Liver (tissue), 9 donors: ENCODE results near the gene TOR1AIP1. TPM values are rescaled to one million over a fixed set of nuclear protein-coding genes. Genes with fewer than 3 reads are reported as not detected.

Experiments used
- DNase-seq: peaks from one replicate; pipeline ENCODE4 v3.0.0-alpha.2; 2017; ENCODE audit warnings: low spot score
- H3K27ac ChIP-seq, 2 donors: one replicate each; pipeline ENCODE4 v1.7.0; 2013; ENCODE audit warnings: inconsistent platforms in 2 of 2, low read length in 2 of 2, control low read depth in 1 of 2, low read depth in 1 of 2, mild to moderate bottlenecking in 1 of 2
- H3K27me3 ChIP-seq, 4 donors: one replicate each; pipeline versions ENCODE4 v1.6.1 to v1.7.0; 2013; ENCODE audit warnings: low read length in 3 of 4, inconsistent platforms in 1 of 4, mild to moderate bottlenecking in 1 of 4, moderate library complexity in 1 of 4; ENCODE audit not compliant: control insufficient read depth in 4 of 4, insufficient read depth in 4 of 4
- H3K36me3 ChIP-seq, 4 donors: one replicate each; pipeline versions ENCODE4 v1.6.1 to v1.7.0; 2013; ENCODE audit warnings: low read length in 3 of 4, mild to moderate bottlenecking in 3 of 4, low read depth in 1 of 4, moderate library complexity in 1 of 4; ENCODE audit not compliant: control insufficient read depth in 4 of 4, insufficient read depth in 3 of 4
- H3K4me1 ChIP-seq, 4 donors: one replicate each; pipeline versions ENCODE4 v1.6.1 to v1.7.0; 2013; ENCODE audit warnings: low read length in 3 of 4, mild to moderate bottlenecking in 3 of 4, moderate library complexity in 1 of 4; ENCODE audit not compliant: control insufficient read depth in 4 of 4, insufficient read depth in 4 of 4
- H3K4me3 ChIP-seq, 3 donors: one replicate each; pipeline versions ENCODE4 v1.6.1 to v1.7.0; 2013; ENCODE audit warnings: low read length in 3 of 3, control low read depth in 1 of 3, low read depth in 1 of 3, mild to moderate bottlenecking in 1 of 3
- H3K9ac ChIP-seq, 2 donors: one replicate each; pipeline ENCODE4 v1.7.0; 2013; ENCODE audit warnings: low read length in 2 of 2, mild to moderate bottlenecking in 2 of 2, moderate library complexity in 2 of 2, control low read depth in 1 of 2, low read depth in 1 of 2
- H3K9me3 ChIP-seq, 4 donors: one replicate each; pipeline versions ENCODE4 v1.6.1 to v1.7.0; 2013; ENCODE audit warnings: low read length in 3 of 4; ENCODE audit not compliant: control insufficient read depth in 4 of 4
- ATF3 ChIP-seq: IDR thresholded peaks from 2 replicates; pipeline ENCODE4 v1.6.1; 2016; ENCODE audit warnings: antibody characterized with exemption
- CTCF ChIP-seq: fragments of 150-350 bp; IDR thresholded peaks from 2 replicates; pipeline ENCODE4 v1.5.1; 2017; ENCODE audit warnings: improper control_type of control experiment, low read depth, low read length; ENCODE audit not compliant: missing input control
- EGR1 ChIP-seq, 2 donors: IDR thresholded peaks; 2 replicates each; pipeline ENCODE4 v1.6.1; 2016 to 2018; ENCODE audit warnings: antibody characterized with exemption in 2 of 2, low read depth in 2 of 2
- FOXA1 ChIP-seq: IDR thresholded peaks from 2 replicates; pipeline ENCODE4 v1.6.1; 2016; ENCODE audit warnings: antibody characterized with exemption
- FOXA2 ChIP-seq: IDR thresholded peaks from 2 replicates; pipeline ENCODE4 v1.6.1; 2016; ENCODE audit warnings: antibody characterized with exemption
- GABPA ChIP-seq, 2 donors: IDR thresholded peaks in 1 of 2; conservative IDR thresholded peaks in 1 of 2; 2 replicates each; pipeline ENCODE4 v1.6.1; 2016; ENCODE audit warnings: antibody characterized with exemption in 2 of 2, mild to moderate bottlenecking in 1 of 2, moderate library complexity in 1 of 2
- HNF4A ChIP-seq, 2 donors: conservative IDR thresholded peaks; 2 replicates each; pipeline ENCODE4 v1.6.1; 2016; ENCODE audit warnings: antibody characterized with exemption in 2 of 2, mild to moderate bottlenecking in 2 of 2
- HNF4G ChIP-seq: IDR thresholded peaks from 2 replicates; pipeline ENCODE4 v1.6.1; 2016; ENCODE audit warnings: antibody characterized with exemption
- JUND ChIP-seq, 2 donors: IDR thresholded peaks; 2 replicates each; pipeline ENCODE4 v1.6.1; 2016; ENCODE audit warnings: antibody characterized with exemption in 2 of 2
- NR2F2 ChIP-seq: IDR thresholded peaks from 2 replicates; pipeline ENCODE4 v1.6.1; 2016; ENCODE audit warnings: antibody characterized with exemption
- RAD21 ChIP-seq, 2 donors: IDR thresholded peaks; 2 replicates each; pipeline ENCODE4 v1.6.1; 2016; ENCODE audit warnings: antibody characterized with exemption in 2 of 2, mild to moderate bottlenecking in 2 of 2
- RXRA ChIP-seq, 2 donors: IDR thresholded peaks; 2 replicates each; pipeline ENCODE4 v1.6.1; 2017 to 2018; ENCODE audit warnings: antibody characterized with exemption in 2 of 2, mild to moderate bottlenecking in 1 of 2
- SP1 ChIP-seq: IDR thresholded peaks from 2 replicates; pipeline ENCODE4 v1.6.1; 2018; ENCODE audit warnings: antibody characterized with exemption, mild to moderate bottlenecking
- TAF1 ChIP-seq: conservative IDR thresholded peaks from 2 replicates; pipeline ENCODE4 v1.6.1; 2016; ENCODE audit warnings: antibody characterized with exemption, mild to moderate bottlenecking
- WGBS: extraction: QIAGEN DNeasy Blood & Tissue Kit; methylation state at CpG from one replicate; pipeline ENCODE4 v1.1.7; 2013; 5-methylcytosine and 5-hydroxymethylcytosine counted together
- polyA plus RNA-seq, 2 donors: library from polyadenylated mRNA; stranded (reverse) in 1 of 2; unstranded in 1 of 2; fragments of 200-250 nt in 1 of 2; fragments of >200 nt in 1 of 2; fragmentation: Nextera tagmentation in 1 of 2; extraction: Ambion mirVana in 1 of 2; gene quantifications; one replicate each; pipeline versions ENCODE4 v1.2.1 to v1.2.3, GENCODE V29; 2013 to 2015
- total RNA-seq, 2 donors: library from RNA; depleted of rRNA; stranded (reverse); fragments of >200 nt; gene quantifications; one replicate each; pipeline ENCODE4 v1.2.3, GENCODE V29; 2014
- TF ChIP-seq, protein P1 (sequence below): IDR thresholded peaks from 2 replicates; pipeline ENCODE4 v1.6.1; 2016; ENCODE audit warnings: antibody characterized with exemption
- donor health status: healthy.
- donor health status: healthy.
- donor health status: healthy.
- donor health status: healthy.
- donor health status: healthy.

The TOR1AIP1 gene
- total and polyA plus RNA-seq, 4 donors = 7.1 to 21.3 (median 16.7) TPM

DNA sequence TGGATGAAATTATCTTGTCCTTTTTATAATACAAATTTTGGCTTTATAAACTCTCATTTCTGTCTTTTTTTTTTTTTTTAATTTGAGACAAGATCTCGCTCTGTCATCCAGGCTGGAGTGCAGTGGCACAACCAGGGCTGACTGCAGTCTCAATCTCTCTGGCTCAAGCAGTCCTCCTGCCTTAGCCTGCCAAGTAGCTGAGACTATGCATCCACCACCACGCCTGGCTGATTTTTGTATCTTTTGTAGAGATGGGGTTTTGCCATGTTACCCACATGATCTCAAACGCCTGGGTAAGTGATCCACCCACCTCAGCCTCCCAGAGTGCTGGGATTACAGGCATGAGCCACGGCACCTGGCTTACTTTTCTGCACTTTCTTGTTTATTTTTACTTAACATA is 7.5 kb downstream of the TOR1AIP1 start:
- Histone ChIP-seq H3K27me3 (no peaks in the 10 kb centered on the region), H3K27ac (no peak overlapping the region), H3K4me3 (no peak overlapping the region), H3K9ac (no peak overlapping the region), H3K4me1 (peaks cover 0 to 11% (median 6%) of the 10 kb centered on the region in 4 donors), H3K36me3 (peaks cover 3 to 35% (median 29%) of the 10 kb centered on the region in 4 donors), H3K9me3 (no peaks in the 10 kb centered on the region)
- 85% methylated on average over 4 of the region's 4 CpGs for WGBS
- no peak for TF ChIP-seq ATF3
- no peak for TF ChIP-seq HNF4G
- no peak for TF ChIP-seq JUND (IDR thresholded peaks at IDR 0.05)
- no peak for TF ChIP-seq HNF4A (conservative IDR thresholded peaks at IDR 0.05)
- no peak for TF ChIP-seq RXRA (IDR thresholded peaks at IDR 0.05)
- TF ChIP-seq NR2F2 = no peak
- no peak for TF ChIP-seq FOXA1
- TF ChIP-seq RAD21 (IDR thresholded peaks at IDR 0.05) = no peak
- TF ChIP-seq, protein P1, sequence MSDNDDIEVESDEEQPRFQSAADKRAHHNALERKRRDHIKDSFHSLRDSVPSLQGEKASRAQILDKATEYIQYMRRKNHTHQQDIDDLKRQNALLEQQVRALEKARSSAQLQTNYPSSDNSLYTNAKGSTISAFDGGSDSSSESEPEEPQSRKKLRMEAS = no peak
- TF ChIP-seq TAF1 = no peak
- DNase-seq = no peak

- WGBS = 74% methylated on average over 1 of the region's 1 CpG
- Histone ChIP-seq H3K9me3 (no peaks in the 10 kb centered on the region), H3K4me3 (no peak overlapping the region), H3K9ac (no peak overlapping the region), H3K27me3 (no peaks in the 10 kb centered on the region), H3K4me1 (no peaks in the 10 kb centered on the region), H3K36me3 (peaks cover 3 to 55% (median 38%) of the 10 kb centered on the region in 4 donors), H3K27ac (no peak overlapping the region)
- no peak for TF ChIP-seq JUND (IDR thresholded peaks at IDR 0.05)
- no peak for TF ChIP-seq CTCF
- DNase-seq = no peak
Observed at GRCh38 chr1:179910934-179911333, 28.8 kb downstream of the TOR1AIP1 start.

DNA sequence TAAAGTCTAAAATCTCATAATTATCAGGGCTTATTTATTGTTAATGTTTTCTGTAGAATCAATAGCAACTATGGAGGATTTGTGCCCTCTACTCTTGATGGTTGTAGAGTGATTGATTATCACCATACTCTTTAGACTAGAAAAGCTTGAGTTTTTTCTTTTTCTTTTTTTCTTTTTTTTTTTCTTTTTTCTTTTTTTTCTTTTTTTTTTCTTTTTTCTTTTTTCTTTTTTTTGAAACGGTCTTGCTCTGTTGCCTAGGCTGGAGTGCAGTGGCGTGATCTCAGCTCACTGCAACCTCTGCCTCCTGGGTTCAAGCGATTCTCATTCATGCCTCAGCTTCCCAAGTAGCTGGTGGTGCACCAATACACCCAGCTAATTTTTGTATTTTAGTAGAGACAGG is 29.7 kb downstream of the TOR1AIP1 start:
- WGBS = over 99% methylated on average over 3 of the region's 3 CpGs
- H3K9me3 ChIP-seq = no peaks in the 10 kb centered on the region
- H3K4me3 ChIP-seq = no peak overlapping the region
- H3K4me1 ChIP-seq = no peaks in the 10 kb centered on the region
- no peak overlapping the region for H3K27ac ChIP-seq
- DNase-seq = no peak
- TF ChIP-seq CTCF = no peak
- TF ChIP-seq EGR1 (IDR thresholded peaks at IDR 0.05; ENCODE audit: low read depth in 2 of 2) = no peak
- TF ChIP-seq TAF1 = no peak
- TF ChIP-seq NR2F2 = no peak
- no peak for TF ChIP-seq JUND (IDR thresholded peaks at IDR 0.05)
- TF ChIP-seq GABPA (IDR thresholded peaks at IDR 0.05 in 1 of 2, conservative IDR thresholded peaks at IDR 0.05 in 1 of 2) = no peak
- no peak for TF ChIP-seq FOXA2
- no peak for TF ChIP-seq SP1
- no peak for TF ChIP-seq HNF4A (conservative IDR thresholded peaks at IDR 0.05)
- no peak for TF ChIP-seq HNF4G
- peaks cover 3 to 59% (median 36%) of the 10 kb centered on the region in 4 donors for H3K36me3 ChIP-seq
- H3K9ac ChIP-seq = no peak overlapping the region
- no peaks in the 10 kb centered on the region for H3K27me3 ChIP-seq
